Activated T-helper 17 cell treated with anti-CD3 and anti-CD28 coated beads, Interleukin-2, amount 50 U/mL, for 72 hours (primary cell): ENCODE measurements around the gene CYREN. TPM values are rescaled to one million over a fixed set of nuclear protein-coding genes. Genes with fewer than 3 reads are reported as not detected.
"Not testable (repeated sequence)": the region's sequence is repeated elsewhere in the genome, so short reads cannot be mapped to it uniquely, and the experiment has no call there.

Experiments
- ATAC-seq: fragments of 150-1000 bp; cut with Tn5 transposase; replicated peaks from 2 replicates; pipeline ENCODE4 v1.10.0; 2021; ENCODE audit warnings: mild to moderate bottlenecking, moderate library complexity
- H3K27ac Mint-ChIP-seq: one replicate; pipeline ENCODE4 v1.8.0; 2022; ENCODE audit warnings: mixed read lengths
- H3K27me3 Mint-ChIP-seq: one replicate; pipeline ENCODE4 v1.8.0; 2022; ENCODE audit warnings: mixed read lengths
- H3K36me3 Mint-ChIP-seq: one replicate; pipeline ENCODE4 v1.8.0; 2022; ENCODE audit warnings: low read depth, mild to moderate bottlenecking, mixed read lengths
- H3K4me1 Mint-ChIP-seq: one replicate; pipeline ENCODE4 v1.8.0; 2022; ENCODE audit warnings: mixed read lengths
- H3K4me3 Mint-ChIP-seq: one replicate; pipeline ENCODE4 v1.8.0; 2022; ENCODE audit warnings: mild to moderate bottlenecking, mixed read lengths
- H3K9me3 Mint-ChIP-seq: one replicate; pipeline ENCODE4 v1.8.0; 2022; ENCODE audit warnings: mixed read lengths
- total RNA-seq, 2 donors: library from RNA; stranded (reverse); gene quantifications; one replicate each; pipeline ENCODE4 v1.2.3, GENCODE V29; 2022

Gene CYREN
- total RNA-seq, 2 donors from 2014 or later = 26.9 to 30.5 TPM

DNA sequence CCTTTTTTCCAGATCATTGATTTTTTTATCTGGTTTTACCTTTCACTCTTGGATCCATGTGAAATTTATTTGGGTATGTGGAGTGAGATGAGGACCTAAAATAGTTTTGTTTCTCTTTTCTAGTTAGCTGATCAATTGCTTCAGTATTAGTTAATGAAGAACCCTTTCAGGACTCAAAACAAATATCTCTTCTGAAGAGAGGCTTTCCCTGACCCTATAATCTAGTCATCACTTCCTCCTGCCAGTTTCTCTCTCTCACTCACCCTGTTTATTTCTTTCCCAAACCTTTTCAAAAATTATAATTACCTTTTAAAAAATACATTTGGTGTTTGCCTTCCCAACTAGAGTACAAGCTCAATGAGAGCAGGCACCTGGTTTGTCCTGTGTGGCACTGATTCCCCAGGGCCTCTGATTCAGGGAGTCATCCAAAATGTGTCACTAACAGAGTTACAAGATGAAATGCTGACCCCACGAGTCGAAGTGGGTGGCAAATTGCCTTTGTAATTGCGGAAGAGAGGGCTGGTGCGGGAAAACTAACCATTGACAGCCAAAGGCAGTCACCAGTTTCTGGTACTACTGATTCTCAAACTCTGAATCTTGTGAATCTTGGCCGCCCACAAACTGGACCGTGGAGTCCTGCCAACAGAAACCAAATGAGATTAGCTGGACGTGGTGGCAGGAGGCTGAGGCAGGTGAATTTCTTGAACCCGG, 20.3 kb downstream of the CYREN start:
- Mint-ChIP-seq H3K9me3 (peaks cover 3% of the 10 kb centered on the region), H3K4me1 (peaks cover 32% of the 10 kb centered on the region), H3K27ac (peak overlapping the region; percentile 26), H3K27me3 (no peaks in the 10 kb centered on the region), H3K36me3 (peaks cover 38% of the 10 kb centered on the region), H3K4me3 (peak overlapping the region; percentile 94)
- no peak for ATAC-seq

DNA sequence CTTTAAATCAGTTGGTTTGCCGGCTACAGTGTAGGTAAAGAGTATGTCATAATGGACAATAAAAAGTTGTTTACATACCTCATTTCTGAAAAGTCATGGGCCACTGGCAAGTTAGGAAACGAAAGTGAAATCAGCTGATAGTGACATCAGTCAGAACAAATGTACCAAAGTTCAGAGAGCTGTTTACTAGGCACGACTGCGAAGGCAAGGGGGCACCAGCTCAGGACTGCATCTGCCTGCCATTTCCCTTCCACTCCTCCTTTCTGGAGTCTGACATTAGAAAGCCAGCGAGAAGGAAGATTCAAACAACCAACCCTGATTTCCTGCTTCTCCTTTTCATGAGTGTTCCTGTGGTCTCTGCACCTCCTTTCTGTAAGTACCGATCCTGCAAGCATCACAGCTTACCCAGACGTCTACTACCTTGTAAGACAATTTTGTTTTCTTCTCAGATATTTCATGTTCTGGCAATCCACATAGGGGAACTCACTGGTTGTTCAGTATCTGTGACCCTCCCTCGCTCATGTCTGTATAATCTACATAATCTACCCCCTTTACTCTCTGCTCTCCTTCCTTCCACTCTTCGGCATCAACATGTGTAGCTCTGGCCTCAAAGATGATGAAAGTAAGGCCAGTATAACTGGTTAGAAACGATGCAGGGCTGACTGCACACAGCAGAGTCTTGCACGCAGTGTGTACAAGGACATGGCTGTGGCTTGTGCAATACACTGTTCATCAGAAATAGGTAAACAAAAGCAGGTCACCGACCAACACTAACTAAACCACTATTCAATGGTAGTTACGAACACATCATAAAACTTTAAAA, 22.4 kb downstream of the CYREN start, which contains the start of gene TMEM140:
TSS of gene TMEM140 (plus strand) at position 174 of the 823 bp plus-strand sequence. CDS start 16,370 bp downstream, outside the sequence.
- H3K27ac Mint-ChIP-seq = peak within 1 kb of the TSS; percentile 95
- peaks cover 3% of the 10 kb centered on the region for H3K9me3 Mint-ChIP-seq
- no peaks in the 10 kb centered on the region for H3K27me3 Mint-ChIP-seq
- peaks cover 19% of the 10 kb centered on the region for H3K4me1 Mint-ChIP-seq
- peak; percentile 88 for ATAC-seq
- H3K36me3 Mint-ChIP-seq = peaks cover 19% of the 10 kb centered on the region
- peak within 1 kb of the TSS; percentile 94 for H3K4me3 Mint-ChIP-seq

GRCh38 chr7:135147341-135147898, 23.1 kb downstream of the CYREN start:
- Mint-ChIP-seq H3K4me3 (peak overlapping the region; percentile 94), H3K27ac (peak overlapping the region; percentile 95), H3K4me1 (peaks cover 19% of the 10 kb centered on the region), H3K36me3 (peaks cover 12% of the 10 kb centered on the region), H3K9me3 (peaks cover 3% of the 10 kb centered on the region), H3K27me3 (no peaks in the 10 kb centered on the region)
- ATAC-seq = peak; percentile 39

DNA sequence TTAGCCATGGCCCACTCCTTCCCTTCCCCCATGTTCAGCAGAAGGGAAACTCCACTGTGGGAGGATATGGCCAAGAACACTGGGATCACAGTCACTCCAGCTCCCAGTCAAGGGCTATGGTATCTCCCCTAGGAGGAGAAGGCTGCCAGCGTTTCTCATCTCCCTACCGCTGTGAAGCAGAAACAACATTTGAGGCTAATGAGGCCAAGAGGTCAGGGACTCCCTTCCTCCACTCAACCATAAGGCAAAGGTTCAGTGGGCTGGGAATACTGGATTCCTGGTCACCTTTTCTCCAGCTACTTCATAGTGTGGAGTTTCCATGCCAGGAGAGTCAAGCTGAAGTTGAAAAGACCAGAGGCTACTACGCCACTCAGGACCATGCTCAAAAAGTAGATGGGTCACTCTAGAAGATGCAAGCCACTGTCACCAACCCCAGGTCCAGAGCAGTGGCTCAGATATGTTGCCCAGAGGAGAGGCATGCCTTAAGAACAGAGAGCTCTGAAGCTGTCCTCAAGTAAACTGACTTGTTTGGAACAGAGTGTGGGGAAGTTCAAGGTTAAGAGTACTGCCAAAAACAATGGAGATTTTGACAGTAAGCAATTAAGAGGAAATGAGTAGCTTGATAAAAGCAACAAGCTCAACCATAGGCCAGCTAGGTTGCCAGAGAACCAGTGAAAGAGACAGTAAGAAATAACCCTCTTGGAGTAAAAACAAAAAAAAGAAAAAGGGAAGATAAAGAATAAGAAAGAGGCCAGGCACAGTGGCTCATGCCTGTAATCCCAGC, 26.4 kb downstream of the CYREN start:
- ATAC-seq = no peak
- Mint-ChIP-seq H3K4me3 (no peak overlapping the region), H3K4me1 (peaks cover 9% of the 10 kb centered on the region), H3K27ac (no peak overlapping the region), H3K9me3 (peaks cover 6% of the 10 kb centered on the region), H3K27me3 (no peaks in the 10 kb centered on the region), H3K36me3 (no peaks in the 10 kb centered on the region)

DNA sequence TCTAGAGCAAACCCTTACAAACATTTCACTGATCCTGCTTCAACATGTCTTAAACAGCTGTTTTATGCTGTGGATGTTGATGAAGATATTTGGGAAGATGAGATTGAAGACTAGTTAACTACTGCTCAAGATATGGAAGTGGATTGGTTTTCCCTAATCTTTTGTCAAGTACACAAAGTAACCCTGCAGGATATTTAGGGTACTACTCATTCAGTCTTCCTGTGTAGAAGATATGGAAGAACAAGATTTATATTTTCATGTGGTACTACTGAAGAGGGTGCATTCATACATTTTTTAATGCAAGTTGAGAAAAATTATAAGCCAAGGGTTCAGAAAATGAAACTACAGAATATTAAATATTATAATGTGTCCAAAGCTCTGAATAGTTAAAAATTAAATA, 40.9 kb downstream of the CYREN start:
- Mint-ChIP-seq H3K4me3 (no peak overlapping the region), H3K9me3 (peaks cover 12% of the 10 kb centered on the region), H3K27ac (no peak overlapping the region), H3K4me1 (no peaks in the 10 kb centered on the region), H3K27me3 (no peaks in the 10 kb centered on the region), H3K36me3 (no peaks in the 10 kb centered on the region)
- ATAC-seq = no peak

- Mint-ChIP-seq H3K4me3 (no peak overlapping the region), H3K9me3 (peaks cover 13% of the 10 kb centered on the region)
- ATAC-seq = no peak
Observed at GRCh38 chr7:135128931-135129330, 41.6 kb downstream of the CYREN start.

DNA sequence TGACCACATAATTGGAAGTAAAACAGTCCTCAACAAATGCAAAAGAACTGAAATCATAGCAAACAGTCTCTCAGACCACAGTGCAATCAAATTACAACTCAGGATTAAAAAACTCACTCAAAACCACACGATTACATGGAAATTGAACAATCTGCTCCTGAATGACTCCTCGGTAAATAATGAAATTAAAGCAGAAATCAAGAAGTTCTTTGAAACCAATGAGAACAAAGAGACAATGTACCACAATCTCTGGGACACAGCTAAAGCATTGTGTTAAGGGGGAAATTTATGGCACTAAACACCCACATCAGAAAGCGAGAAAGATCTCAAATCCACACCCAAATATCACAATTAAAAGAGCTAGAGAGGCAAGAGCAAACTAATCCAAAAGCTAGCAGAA, 45.9 kb downstream of the CYREN start:
- peaks cover 18% of the 10 kb centered on the region for H3K9me3 Mint-ChIP-seq
- H3K27me3 Mint-ChIP-seq, H3K27ac Mint-ChIP-seq, H3K4me3 Mint-ChIP-seq, ATAC-seq, H3K36me3 Mint-ChIP-seq, H3K4me1 Mint-ChIP-seq: not testable (repeated sequence)

More at GRCh38 chr7:135128931-135129330, 41.6 kb downstream of the CYREN start:
- Mint-ChIP-seq H3K27me3 (no peaks in the 10 kb centered on the region), H3K4me1 (no peaks in the 10 kb centered on the region), H3K27ac (no peak overlapping the region), H3K36me3 (no peaks in the 10 kb centered on the region)

DNA sequence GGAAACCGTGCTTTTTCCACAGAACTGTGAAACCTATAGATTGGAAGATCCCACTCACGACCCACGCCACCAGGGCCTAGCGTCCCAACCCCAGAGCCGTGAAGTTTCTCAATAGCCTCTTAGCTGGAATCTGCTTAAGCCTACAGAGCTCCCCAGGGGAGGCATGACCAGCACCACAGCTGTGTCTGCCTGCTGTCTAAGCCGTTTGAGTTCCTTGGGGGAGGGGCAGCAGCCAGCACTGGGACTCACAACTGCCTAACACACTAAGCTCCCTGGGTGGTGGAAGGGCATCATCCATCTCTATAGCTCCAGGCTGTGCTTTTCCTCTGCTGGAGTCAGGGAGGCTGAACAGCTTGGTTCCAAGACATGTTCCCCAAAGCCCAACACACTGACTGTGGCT, 48.6 kb downstream of the CYREN start:
- Mint-ChIP-seq H3K27ac (no peak overlapping the region), H3K9me3 (peaks cover 18% of the 10 kb centered on the region), H3K36me3 (peaks cover 9% of the 10 kb centered on the region), H3K27me3 (no peaks in the 10 kb centered on the region), H3K4me3 (no peak overlapping the region), H3K4me1 (peaks cover 4% of the 10 kb centered on the region)
- ATAC-seq = no peak

- H3K27me3 Mint-ChIP-seq = no peaks in the 10 kb centered on the region
- H3K27ac Mint-ChIP-seq = no peak overlapping the region
- no peaks in the 10 kb centered on the region for H3K4me1 Mint-ChIP-seq
- peaks cover 9% of the 10 kb centered on the region for H3K36me3 Mint-ChIP-seq
- H3K9me3 Mint-ChIP-seq = peaks cover 14% of the 10 kb centered on the region
- H3K4me3 Mint-ChIP-seq = no peak overlapping the region
- no peak for ATAC-seq
Observed at GRCh38 chr7:135117096-135117495, 53.4 kb downstream of the CYREN start.

Other genes starting within 250 kb of the CYREN start
- 1 to 10 TPM; 1.8 to 2.3 TPM for gene AGBL3, start 184.2 kb downstream of the CYREN start, total RNA-seq
- gene TMEM140, start 22.6 kb downstream of the CYREN start, total RNA-seq = 10 to 100 TPM; 11.7 to 16.6 TPM
- gene WDR91, start 40.8 kb upstream of the CYREN start, total RNA-seq = 1 to 10 TPM; 7.8 to 8.6 TPM
- gene STRA8, start 63.1 kb upstream of the CYREN start, total RNA-seq = not detected